HG02943 (cell line): ENCODE measurements around the gene RASA4.
"Not testable (repeated sequence)": the region's sequence is repeated elsewhere in the genome, so short reads cannot be mapped to it uniquely, and the experiment has no call there.

ENCODE experiments used
- ATAC-seq: cut with Tn5 transposase; IDR thresholded peaks from one replicate; pipeline ENCODE4 v1.9.1; 2021; ENCODE audit warnings: mild to moderate bottlenecking, low read depth, moderate library complexity; ENCODE audit not compliant: unreplicated experiment

The RASA4 gene

DNA sequence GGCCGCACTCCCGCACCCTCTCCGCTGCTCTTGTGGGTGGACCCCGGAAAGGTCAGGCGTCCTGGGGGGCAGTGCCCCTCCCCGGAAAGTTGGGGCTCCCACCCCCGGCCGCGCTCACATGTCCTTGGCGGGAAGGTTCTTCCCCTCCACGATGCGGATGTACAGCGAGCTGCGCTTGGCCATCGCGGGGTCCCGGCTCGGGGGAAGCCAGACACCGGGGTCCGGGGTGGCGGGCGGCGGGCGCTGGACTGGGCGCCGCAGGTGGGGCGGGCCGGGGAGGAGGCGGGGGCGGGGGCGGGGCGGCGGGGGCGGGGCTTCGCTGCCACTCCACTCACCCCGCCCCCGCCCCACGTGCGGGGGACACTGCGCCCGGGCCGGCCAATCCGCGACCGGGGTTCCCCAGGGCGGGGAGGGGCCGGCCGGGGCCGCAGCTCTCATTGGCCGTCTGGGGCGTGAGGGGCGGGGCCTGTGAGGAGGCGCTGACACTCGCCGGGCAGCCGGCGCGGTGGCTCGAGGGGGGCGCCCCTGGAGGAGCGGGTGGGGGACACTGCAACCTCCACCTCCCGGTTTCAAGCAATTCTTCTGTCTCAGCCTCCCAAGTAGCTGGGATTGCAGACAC is at the start of gene RASA4:
RASA4 (minus strand) TSS at position 250 of the 619 bp plus-strand sequence; CDS start at position 183, 67 bp downstream.
- peak; percentile 43 for ATAC-seq

DNA sequence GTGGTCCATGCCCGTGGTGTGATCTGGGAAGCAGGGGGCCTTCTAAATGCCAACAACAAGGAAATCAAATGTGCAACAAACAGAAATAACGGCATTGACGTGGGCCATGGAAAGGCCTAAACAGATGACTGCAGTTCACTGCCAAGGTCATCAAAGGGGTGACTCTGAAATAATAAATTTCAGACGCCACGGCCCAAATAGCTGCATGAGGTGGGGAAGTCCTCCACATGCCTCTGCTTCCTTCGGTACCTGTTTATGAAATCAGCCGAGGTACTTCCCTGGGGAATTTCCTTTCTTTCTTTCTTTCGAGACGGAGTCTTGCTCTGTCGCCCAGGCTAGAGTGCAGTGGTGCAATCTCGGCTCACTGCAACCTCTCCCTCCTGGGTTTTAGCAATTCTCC is 48.2 kb upstream of the RASA4 start:
- ATAC-seq: not testable (repeated sequence)

GRCh38 chr7:102649924-102650323 is 33.4 kb upstream of the RASA4 start, which contains the start of gene SPDYE2B:
Gene SPDYE2B (plus strand): TSS chr7:102650319. CDS start chr7:102652349, 2,030 bp downstream.
- ATAC-seq: not testable (repeated sequence)

GRCh38 chr7:102647813-102648212 is 31.3 kb upstream of the RASA4 start:
- not testable (repeated sequence) for ATAC-seq

- ATAC-seq: not testable (repeated sequence)
Measured at GRCh38 chr7:102643404-102643803, 26.8 kb upstream of the RASA4 start.

GRCh38 chr7:102642691-102643090 is 26.1 kb upstream of the RASA4 start, which contains the start of gene UPK3BL1:
Gene UPK3BL1 (minus strand): TSS chr7:102642791. CDS start chr7:102642741, 50 bp downstream.
- not testable (repeated sequence) for ATAC-seq

DNA sequence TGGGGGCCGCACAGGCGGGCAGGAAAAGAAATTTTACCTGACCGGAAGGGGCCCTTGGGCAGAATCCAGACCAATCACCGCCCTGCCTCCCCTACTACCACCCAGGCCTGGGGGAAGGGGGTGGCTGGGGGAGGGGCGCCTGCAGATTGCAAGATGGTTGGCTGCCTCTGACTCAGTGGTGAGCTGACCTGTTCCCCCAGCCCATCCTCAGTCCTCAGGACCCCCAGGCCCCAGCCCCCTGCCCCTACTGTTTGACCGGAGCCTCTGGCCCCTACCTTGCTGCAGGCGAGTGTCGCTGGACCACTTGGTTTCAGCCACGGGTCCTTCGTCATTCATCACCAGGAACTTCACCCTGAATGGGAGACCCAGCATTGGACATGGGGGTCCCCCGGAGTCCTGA is 22.3 kb upstream of the RASA4 start:
- ATAC-seq: not testable (repeated sequence)

DNA sequence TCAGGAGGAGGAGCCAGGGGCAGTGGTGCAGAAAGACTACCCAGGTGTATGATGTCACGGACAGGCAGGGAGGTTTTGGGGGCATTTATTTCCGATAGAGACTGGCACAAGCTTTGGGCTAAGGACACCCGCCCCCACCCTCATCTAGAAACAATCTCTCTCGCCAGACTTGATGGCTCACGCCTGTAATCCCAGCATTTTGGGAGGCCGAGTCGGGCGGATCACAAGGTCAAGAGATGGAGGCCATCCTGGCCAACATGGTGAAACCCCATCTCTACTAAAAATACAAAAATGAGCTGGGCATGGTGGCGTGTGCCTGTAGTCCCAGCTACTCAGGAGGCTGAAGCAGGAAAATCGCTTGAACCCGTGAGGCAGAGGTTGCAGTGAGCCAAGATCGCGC is 20.4 kb upstream of the RASA4 start:
- not testable (repeated sequence) for ATAC-seq

GRCh38 chr7:102635354-102635753 is 18.8 kb upstream of the RASA4 start:
- ATAC-seq: not testable (repeated sequence)

GRCh38 chr7:102634299-102634698 is 17.7 kb upstream of the RASA4 start:
- not testable (repeated sequence) for ATAC-seq

- ATAC-seq: not testable (repeated sequence)
Measured at GRCh38 chr7:102630622-102631021, 14.1 kb upstream of the RASA4 start.

DNA sequence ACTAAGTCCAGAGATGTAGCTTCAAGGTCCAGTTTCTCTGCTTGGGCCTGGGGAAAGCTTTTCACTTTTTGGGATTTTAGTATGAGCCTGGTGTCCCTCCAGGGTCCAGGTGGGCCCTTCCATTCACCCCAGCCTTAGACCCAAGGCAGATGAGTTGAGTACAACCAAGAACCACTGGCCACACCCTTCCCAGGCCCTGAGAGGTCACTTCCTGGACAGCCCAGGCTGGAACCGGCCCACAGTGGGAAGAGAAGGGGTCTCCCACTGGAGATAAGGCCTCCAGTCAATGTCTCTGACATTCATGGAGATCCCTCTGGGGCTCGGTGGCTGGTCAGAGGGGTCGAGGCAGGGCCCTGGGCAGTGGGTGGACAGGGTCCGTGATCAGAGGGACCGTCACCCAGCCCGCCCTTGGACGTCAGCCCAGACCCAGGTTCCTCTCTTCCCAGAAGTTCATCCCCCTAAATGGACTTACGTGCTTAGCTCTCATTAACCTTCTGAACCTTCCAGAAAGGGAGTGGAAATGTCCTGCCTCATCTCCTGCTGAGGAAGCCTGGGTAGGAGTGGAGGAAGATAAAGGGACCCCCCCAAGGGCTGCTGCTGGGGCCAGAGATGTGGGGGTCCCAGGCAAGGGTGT is 10.8 kb upstream of the RASA4 start:
- not testable (repeated sequence) for ATAC-seq

DNA sequence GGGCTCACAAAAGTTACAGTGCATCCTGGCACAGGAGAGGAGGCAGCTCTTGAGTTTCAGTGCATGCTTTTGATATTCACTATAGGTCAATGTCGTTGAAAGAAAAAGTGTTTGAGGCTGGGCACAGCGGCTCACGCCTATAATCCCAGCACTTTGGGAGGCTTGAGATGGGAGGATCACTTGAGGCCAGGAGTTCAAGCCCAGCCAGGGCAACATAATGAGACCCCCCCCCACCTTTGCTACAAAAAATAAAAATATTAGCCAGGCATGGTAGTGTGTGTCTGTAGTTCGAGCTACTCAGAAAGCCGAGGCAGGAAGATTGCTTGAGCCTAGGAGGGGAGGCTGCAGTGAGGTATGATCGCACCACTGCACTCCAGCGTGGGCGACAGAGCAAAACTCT is 1.6 kb upstream of the RASA4 start:
- not testable (repeated sequence) for ATAC-seq

DNA sequence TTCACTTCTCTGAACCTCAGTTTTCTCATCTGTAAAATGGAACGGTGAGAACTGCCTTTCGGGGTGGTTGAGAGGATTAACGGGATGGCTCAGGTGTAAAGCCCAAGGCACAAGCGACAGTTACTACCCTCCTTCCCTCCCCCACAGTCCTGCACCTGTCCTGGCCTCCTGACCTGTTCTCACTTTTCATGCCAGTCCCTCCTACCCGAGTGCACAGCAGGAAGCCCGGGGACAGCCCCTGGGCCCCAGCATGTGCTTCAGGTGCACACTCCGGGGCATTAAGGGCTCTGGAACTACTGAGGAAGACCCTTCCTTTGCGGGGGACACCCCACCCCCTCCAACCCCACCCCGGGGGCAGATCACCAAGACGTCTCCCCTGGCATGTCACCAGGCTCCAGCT is 626 bp downstream of the RASA4 start:
- not testable (repeated sequence) for ATAC-seq

DNA sequence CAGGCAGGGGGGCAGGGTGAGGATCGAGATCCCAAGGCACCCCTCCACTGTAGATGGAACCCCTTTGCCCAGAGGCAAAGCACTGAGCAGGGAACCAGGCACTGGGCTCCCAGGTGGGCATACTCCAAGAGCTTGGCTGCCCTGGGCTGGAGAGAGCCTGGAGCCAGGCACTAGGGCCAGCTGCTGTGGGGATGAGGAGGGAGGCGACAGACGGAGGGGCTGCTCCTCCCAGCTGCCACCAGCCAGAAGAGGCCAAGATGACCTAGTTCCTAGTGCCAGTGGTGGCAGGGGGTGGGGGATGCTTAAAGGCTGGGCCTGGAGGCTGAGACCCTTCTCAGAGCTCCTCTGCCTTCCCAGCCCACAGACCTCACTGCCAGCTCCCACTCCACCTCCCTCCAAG is 1.7 kb downstream of the RASA4 start:
- ATAC-seq: not testable (repeated sequence)

GRCh38 chr7:102614346-102614697 is 2.2 kb downstream of the RASA4 start:
- ATAC-seq: peak; percentile 19

GRCh38 chr7:102613575-102614345 is 2.8 kb downstream of the RASA4 start:
- ATAC-seq: peak; percentile 64

GRCh38 chr7:102611675-102612325 is 4.8 kb downstream of the RASA4 start:
- not testable (repeated sequence) for ATAC-seq

DNA sequence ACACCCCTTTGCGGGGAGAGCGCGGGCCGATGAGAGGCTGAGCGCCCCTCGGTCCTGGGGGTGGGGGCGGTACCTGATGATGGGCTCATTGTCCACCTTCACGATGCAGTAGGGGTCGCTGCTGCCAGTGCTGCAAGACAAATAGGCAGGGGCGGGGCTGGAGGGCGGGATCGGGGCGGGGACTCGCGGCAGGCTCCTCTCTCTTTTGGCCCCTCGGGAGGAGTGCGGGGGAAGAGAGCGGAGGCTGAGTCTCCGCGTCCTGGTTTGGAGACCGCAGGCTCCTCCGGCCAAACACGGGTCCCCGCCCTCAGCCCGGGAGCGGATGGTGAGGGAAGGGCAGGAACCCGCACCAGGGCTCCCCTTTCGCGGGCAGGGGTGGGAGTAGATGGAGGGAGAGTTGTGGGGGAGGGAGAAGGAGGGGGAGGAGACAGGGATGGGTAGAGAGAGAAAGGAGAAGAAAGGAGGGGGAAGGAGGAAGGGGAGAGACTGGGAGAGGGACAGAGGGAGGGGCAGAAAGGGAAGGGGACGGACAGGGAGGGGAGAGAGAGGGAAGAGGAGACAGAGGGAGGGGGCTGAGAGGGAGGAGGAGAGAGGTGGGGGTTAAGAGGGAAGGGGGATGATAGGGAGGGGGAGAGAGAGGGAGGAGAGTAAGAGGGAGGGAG is 5.4 kb downstream of the RASA4 start:
- ATAC-seq: not testable (repeated sequence)

- ATAC-seq: not testable (repeated sequence)
Measured at GRCh38 chr7:102610441-102610840, 6.1 kb downstream of the RASA4 start.
